ENCODE data around the gene SEC14L3.
A peak's percentile ranks its signal among the peaks of the same experiment; 100 is the strongest.

DNA sequence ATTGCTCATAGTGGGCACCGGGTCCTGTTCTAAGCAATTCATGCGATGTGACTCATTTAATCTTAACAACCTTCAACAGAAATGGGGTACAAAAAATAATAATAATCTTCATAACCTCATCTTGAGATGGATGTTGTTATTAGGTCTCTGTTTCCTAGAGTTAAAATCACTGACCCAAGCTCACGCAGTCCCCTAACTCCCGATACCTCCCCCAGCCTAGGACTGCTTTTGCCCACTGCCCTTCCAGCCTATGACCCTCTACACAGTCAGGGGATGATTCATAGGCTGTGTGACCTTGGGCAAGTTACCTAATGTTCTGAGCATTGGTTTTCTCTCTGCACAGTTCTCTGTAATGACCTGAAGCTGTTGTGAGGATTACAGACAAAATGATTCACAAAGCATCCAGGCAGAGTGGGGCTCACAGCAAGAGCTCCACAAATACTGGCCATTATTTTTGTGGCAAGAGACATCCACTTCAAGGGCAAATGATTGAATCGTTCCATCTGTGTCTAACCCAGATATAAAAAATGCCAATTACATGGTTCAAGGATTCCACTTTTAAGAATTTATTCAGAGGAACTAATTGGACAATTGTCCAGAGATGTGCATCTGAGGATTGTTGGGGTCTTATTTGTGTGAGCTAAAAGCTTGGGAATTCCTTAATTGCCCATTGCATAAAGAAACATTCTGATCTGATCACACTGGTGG lies 26.2 kb downstream of the SEC14L3 start:
- TF ChIP-seq EP300 (IDR thresholded peaks at IDR 0.05; ENCODE audit: low read depth) = no peak
- TF ChIP-seq, protein P1, sequence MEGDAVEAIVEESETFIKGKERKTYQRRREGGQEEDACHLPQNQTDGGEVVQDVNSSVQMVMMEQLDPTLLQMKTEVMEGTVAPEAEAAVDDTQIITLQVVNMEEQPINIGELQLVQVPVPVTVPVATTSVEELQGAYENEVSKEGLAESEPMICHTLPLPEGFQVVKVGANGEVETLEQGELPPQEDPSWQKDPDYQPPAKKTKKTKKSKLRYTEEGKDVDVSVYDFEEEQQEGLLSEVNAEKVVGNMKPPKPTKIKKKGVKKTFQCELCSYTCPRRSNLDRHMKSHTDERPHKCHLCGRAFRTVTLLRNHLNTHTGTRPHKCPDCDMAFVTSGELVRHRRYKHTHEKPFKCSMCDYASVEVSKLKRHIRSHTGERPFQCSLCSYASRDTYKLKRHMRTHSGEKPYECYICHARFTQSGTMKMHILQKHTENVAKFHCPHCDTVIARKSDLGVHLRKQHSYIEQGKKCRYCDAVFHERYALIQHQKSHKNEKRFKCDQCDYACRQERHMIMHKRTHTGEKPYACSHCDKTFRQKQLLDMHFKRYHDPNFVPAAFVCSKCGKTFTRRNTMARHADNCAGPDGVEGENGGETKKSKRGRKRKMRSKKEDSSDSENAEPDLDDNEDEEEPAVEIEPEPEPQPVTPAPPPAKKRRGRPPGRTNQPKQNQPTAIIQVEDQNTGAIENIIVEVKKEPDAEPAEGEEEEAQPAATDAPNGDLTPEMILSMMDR (IDR thresholded peaks at IDR 0.05) = peak in 1 of 5 experiments; percentile 6
- TF ChIP-seq POLR2A (IDR thresholded peaks at IDR 0.05) = no peak
